Peyer's patch (tissue), 4 donors: ENCODE measurements around the gene PSMD2. TPM values are rescaled to one million over a fixed set of nuclear protein-coding genes. Genes with fewer than 3 reads are reported as not detected.
A peak's percentile ranks its signal among the peaks of the same experiment; 100 is the strongest.
"Not testable (repeated sequence)": the region's sequence is repeated elsewhere in the genome, so short reads cannot be mapped to it uniquely, and the experiment has no call there.

Experiments
- DNase-seq, 3 donors: peaks; one replicate each; pipeline ENCODE4 v3.0.0-alpha.2; 2017 to 2019
- H3K27ac ChIP-seq, 4 donors: fragments of 200-600 bp; sonication (generic); one replicate each; pipeline ENCODE4 v1.5.1; 2016 to 2019
- H3K27me3 ChIP-seq, 2 donors: fragments of 200-600 bp; sonication (generic); one replicate each; pipeline ENCODE4 v1.5.1; 2019
- H3K36me3 ChIP-seq, 3 donors: fragments of 200-600 bp; sonication (generic); one replicate each; pipeline ENCODE4 v1.5.1; 2016 to 2019
- H3K4me1 ChIP-seq, 4 donors: fragments of 200-600 bp; sonication (generic); one replicate each; pipeline ENCODE4 v1.5.1; 2016 to 2019
- H3K4me3 ChIP-seq, 4 donors: fragments of 200-600 bp; sonication (generic); 1 replicate in 3 of 4; 2 replicates in 1 of 4; pipeline ENCODE4 v1.5.1; 2016 to 2019; ENCODE audit warnings: mild to moderate bottlenecking in 1 of 4
- H3K9me3 ChIP-seq, 4 donors: fragments of 200-600 bp; sonication (generic); one replicate each; pipeline ENCODE4 v1.5.1; 2016 to 2019; ENCODE audit warnings: mild to moderate bottlenecking in 1 of 4
- POLR2A ChIP-seq, 2 donors: fragments of 450-650 bp; IDR thresholded peaks; one replicate each; pipeline ENCODE4 v1.5.1; 2017; ENCODE audit warnings: antibody characterized with exemption in 2 of 2, mild to moderate bottlenecking in 2 of 2, moderate library complexity in 2 of 2
- total RNA-seq, 4 donors: library from RNA; depleted of rRNA; stranded (reverse); fragments of >200 nt; gene quantifications; one replicate each; pipeline ENCODE4 v1.1.0, GENCODE V29; 2016
- TF ChIP-seq, protein P1 (sequence below), 6 experiments: fragments of 450-650 bp in 4 of 6; fragments of 200-600 bp in 2 of 6; sonication (generic) in 1 of 6; IDR thresholded peaks; one replicate each; pipeline ENCODE4 v1.5.1; 2017 to 2019; ENCODE audit warnings: antibody characterized with exemption in 6 of 6, mild to moderate bottlenecking in 3 of 6, moderate library complexity in 1 of 6

Gene PSMD2
- total RNA-seq, 4 donors from 2014 or later = 140 to 198 (median 155) TPM

DNA sequence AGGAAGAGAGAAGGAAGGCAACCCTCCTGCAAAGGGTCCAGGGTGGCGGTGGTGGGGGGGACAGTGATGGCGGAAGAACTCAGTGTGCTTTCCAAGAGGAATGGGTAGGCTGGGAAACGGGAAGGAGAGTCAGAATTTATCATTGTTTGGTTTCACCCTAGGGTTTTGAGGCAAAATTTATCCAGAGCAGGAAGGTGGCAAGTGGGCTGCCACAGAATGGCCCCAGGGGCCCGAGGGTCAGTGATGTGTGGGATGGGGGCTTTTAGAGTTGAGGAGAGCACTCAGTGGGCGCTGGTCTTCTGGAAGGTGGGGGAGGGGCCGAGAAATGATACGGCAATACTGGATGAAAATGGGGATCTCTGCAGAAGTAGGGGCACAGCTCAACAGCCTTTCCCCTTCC lies 38.9 kb downstream of the PSMD2 start:
- Histone ChIP-seq H3K4me3 (peak overlapping the region in 1 of 4 donors; percentile 92), H3K27ac (peak overlapping the region; percentile 49 to 98 (median 90)), H3K27me3 (no peaks in the 10 kb centered on the region), H3K4me1 (peaks cover 0 to 24% (median 3%) of the 10 kb centered on the region in 4 donors), H3K9me3 (no peaks in the 10 kb centered on the region), H3K36me3 (peaks cover 0 to 39% (median 0%) of the 10 kb centered on the region in 3 donors)
- TF ChIP-seq, protein P1, sequence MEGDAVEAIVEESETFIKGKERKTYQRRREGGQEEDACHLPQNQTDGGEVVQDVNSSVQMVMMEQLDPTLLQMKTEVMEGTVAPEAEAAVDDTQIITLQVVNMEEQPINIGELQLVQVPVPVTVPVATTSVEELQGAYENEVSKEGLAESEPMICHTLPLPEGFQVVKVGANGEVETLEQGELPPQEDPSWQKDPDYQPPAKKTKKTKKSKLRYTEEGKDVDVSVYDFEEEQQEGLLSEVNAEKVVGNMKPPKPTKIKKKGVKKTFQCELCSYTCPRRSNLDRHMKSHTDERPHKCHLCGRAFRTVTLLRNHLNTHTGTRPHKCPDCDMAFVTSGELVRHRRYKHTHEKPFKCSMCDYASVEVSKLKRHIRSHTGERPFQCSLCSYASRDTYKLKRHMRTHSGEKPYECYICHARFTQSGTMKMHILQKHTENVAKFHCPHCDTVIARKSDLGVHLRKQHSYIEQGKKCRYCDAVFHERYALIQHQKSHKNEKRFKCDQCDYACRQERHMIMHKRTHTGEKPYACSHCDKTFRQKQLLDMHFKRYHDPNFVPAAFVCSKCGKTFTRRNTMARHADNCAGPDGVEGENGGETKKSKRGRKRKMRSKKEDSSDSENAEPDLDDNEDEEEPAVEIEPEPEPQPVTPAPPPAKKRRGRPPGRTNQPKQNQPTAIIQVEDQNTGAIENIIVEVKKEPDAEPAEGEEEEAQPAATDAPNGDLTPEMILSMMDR (IDR thresholded peaks at IDR 0.05) = no peak
- no peak for TF ChIP-seq POLR2A (IDR thresholded peaks at IDR 0.05)
- no peak for DNase-seq

- no peak for TF ChIP-seq POLR2A (IDR thresholded peaks at IDR 0.05)
- TF ChIP-seq, protein P1 (IDR thresholded peaks at IDR 0.05) = no peak
- Histone ChIP-seq H3K36me3 (peaks cover 0 to 39% (median 0%) of the 10 kb centered on the region in 3 donors), H3K9me3 (no peaks in the 10 kb centered on the region), H3K27ac (peak overlapping the region; percentile 49 to 98 (median 90)), H3K4me1 (peaks cover 0 to 24% (median 3%) of the 10 kb centered on the region in 4 donors), H3K4me3 (peak overlapping the region in 1 of 4 donors; percentile 92), H3K27me3 (no peaks in the 10 kb centered on the region)
- DNase-seq = peak in 1 of 3 donors; percentile 67
These were observed 39.5 kb downstream of the PSMD2 start for GRCh38 chr3:184338511-184338945.

GRCh38 chr3:184339001-184339400 lies 40.0 kb downstream of the PSMD2 start:
- Histone ChIP-seq H3K4me1 (peaks cover 0 to 24% (median 3%) of the 10 kb centered on the region in 4 donors), H3K27me3 (no peaks in the 10 kb centered on the region), H3K36me3 (peaks cover 0 to 38% (median 0%) of the 10 kb centered on the region in 3 donors), H3K27ac (peak overlapping the region in 3 of 4 donors; percentile 49 to 98 (median 92)), H3K9me3 (no peaks in the 10 kb centered on the region), H3K4me3 (peak overlapping the region in 1 of 4 donors; percentile 92)
- DNase-seq = no peak
- TF ChIP-seq, protein P1 (IDR thresholded peaks at IDR 0.05) = no peak
- TF ChIP-seq POLR2A (IDR thresholded peaks at IDR 0.05) = no peak

- H3K4me1 ChIP-seq = peaks cover 0 to 24% (median 3%) of the 10 kb centered on the region in 4 donors
- H3K36me3 ChIP-seq = peaks cover 0 to 36% (median 0%) of the 10 kb centered on the region in 3 donors
- H3K27ac ChIP-seq, H3K27me3 ChIP-seq, H3K4me3 ChIP-seq, DNase-seq, H3K9me3 ChIP-seq: not testable (repeated sequence)
These were observed 40.6 kb downstream of the PSMD2 start for GRCh38 chr3:184339451-184340135.

GRCh38 chr3:184341925-184342324 lies 42.9 kb downstream of the PSMD2 start:
- peaks cover 0 to 35% (median 0%) of the 10 kb centered on the region in 3 donors for H3K36me3 ChIP-seq
- no peaks in the 10 kb centered on the region for H3K27me3 ChIP-seq
- H3K4me1 ChIP-seq = peaks cover 0 to 21% (median 1%) of the 10 kb centered on the region in 4 donors
- H3K9me3 ChIP-seq = no peaks in the 10 kb centered on the region
- H3K4me3 ChIP-seq = no peak overlapping the region
- peak overlapping the region in 1 of 4 donors; percentile 12 for H3K27ac ChIP-seq
- DNase-seq = peak in 2 of 3 donors; percentile 70 to 80
- TF ChIP-seq, protein P1 (IDR thresholded peaks at IDR 0.05) = no peak
- no peak for TF ChIP-seq POLR2A (IDR thresholded peaks at IDR 0.05)

- H3K27me3 ChIP-seq = no peaks in the 10 kb centered on the region
- H3K36me3 ChIP-seq = peaks cover 0 to 35% (median 0%) of the 10 kb centered on the region in 3 donors
- H3K27ac ChIP-seq = no peak overlapping the region
- TF ChIP-seq POLR2A (IDR thresholded peaks at IDR 0.05) = no peak
- TF ChIP-seq, protein P1 (IDR thresholded peaks at IDR 0.05) = no peak
- no peak overlapping the region for H3K4me3 ChIP-seq
- no peak for DNase-seq
- peaks cover 0 to 9% (median 1%) of the 10 kb centered on the region in 4 donors for H3K4me1 ChIP-seq
- H3K9me3 ChIP-seq = no peaks in the 10 kb centered on the region
These were observed 44.3 kb downstream of the PSMD2 start for GRCh38 chr3:184343200-184343876.
